ENCODE data around the gene RTP5.

The RTP5 gene

GRCh38 chr2:241844066-241844728 lies 25.3 kb upstream of the RTP5 start:
- DNase-seq = peak; percentile 77

- no peak for DNase-seq
These were observed 24.5 kb upstream of the RTP5 start for GRCh38 chr2:241844831-241845578.

- DNase-seq = no peak
These were observed 23.1 kb upstream of the RTP5 start for GRCh38 chr2:241846406-241846805.

GRCh38 chr2:241848761-241849615 lies 20.5 kb upstream of the RTP5 start:
- DNase-seq = no peak

GRCh38 chr2:241849616-241850543 lies 19.6 kb upstream of the RTP5 start:
- no peak for DNase-seq

GRCh38 chr2:241850544-241851324 lies 18.8 kb upstream of the RTP5 start:
- DNase-seq = no peak

- DNase-seq = no peak
These were observed 18.0 kb upstream of the RTP5 start for GRCh38 chr2:241851325-241852115.

GRCh38 chr2:241852116-241852980 lies 17.2 kb upstream of the RTP5 start:
- DNase-seq = no peak

GRCh38 chr2:241852981-241853631 lies 16.4 kb upstream of the RTP5 start:
- no peak for DNase-seq

- no peak for DNase-seq
These were observed 15.7 kb upstream of the RTP5 start for GRCh38 chr2:241853651-241854341.

- DNase-seq = peak; percentile 22
These were observed 14.9 kb upstream of the RTP5 start for GRCh38 chr2:241854342-241855244.

GRCh38 chr2:241855245-241855887 lies 14.2 kb upstream of the RTP5 start:
- no peak for DNase-seq

- no peak for DNase-seq
These were observed 13.6 kb upstream of the RTP5 start for GRCh38 chr2:241855888-241856422.

GRCh38 chr2:241857041-241857541 lies 12.4 kb upstream of the RTP5 start:
- no peak for DNase-seq

GRCh38 chr2:241857572-241858121 lies 11.9 kb upstream of the RTP5 start:
- DNase-seq = no peak

Data from hematopoietic multipotent progenitor cell treated with erythropoietin and hydrocortisone succinate and interleukin-3 and kit ligand, for 6 days (in vitro differentiated cells).